Fibroblast of lung (primary cell): Measurements from ENCODE around the gene SLC8A2.

Experiments used
- CTCF ChIP-seq, 2 donors: IDR thresholded peaks in 1 of 2; conservative IDR thresholded peaks in 1 of 2; 1 replicate in 1 of 2; 2 replicates in 1 of 2; pipeline ENCODE4 v1.5.1; 2011 to 2012; ENCODE audit warnings: low read length in 2 of 2, control low read depth in 1 of 2, inconsistent platforms in 1 of 2, low read depth in 1 of 2, mild to moderate bottlenecking in 1 of 2
- EZH2 ChIP-seq: IDR thresholded peaks from 2 replicates; pipeline ENCODE4 v1.5.1; 2012; ENCODE audit warnings: low read length, control low read depth, mild to moderate bottlenecking; ENCODE audit errors: missing control alignments

DNA sequence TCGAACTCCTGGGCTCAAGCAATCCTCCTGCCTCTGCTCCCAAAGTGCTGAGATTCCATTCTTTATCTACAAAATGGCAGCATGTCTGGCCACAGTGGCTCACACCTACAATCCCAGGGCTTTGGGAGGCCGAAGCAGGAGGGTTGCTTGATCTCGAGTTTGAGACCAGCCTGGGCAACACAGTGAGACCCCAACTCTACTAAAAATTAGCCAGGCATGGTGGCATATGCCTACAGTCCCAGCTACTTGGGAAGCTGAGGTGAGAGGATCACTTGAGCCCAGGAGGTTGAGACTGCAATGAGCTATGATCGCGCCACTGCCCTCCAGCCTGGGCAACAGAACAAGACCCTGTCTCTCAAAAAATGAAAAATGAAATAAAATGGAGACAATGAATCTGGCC, 37.0 kb upstream of the SLC8A2 start:
- TF ChIP-seq CTCF (conservative IDR thresholded peaks at IDR 0.05 in 1 of 2, IDR thresholded peaks at IDR 0.05 in 1 of 2; ENCODE audit: low read depth in 1 of 2, low read length in 2 of 2) (no peak), EZH2 (no peak)
